NOMO-1 treated with DMSO at 0.1 percent for 48 hours (cell line): ENCODE measurements around the gene TAX1BP3.
"Not testable (repeated sequence)": the region's sequence is repeated elsewhere in the genome, so short reads cannot be mapped to it uniquely, and the experiment has no call there.

Source experiments
- DNase-seq: peaks from one replicate; lab custom pipeline; 2025; ENCODE audit not compliant: unreplicated experiment; lab: John Stamatoyannopoulos, UW

TAX1BP3 gene, protein sequence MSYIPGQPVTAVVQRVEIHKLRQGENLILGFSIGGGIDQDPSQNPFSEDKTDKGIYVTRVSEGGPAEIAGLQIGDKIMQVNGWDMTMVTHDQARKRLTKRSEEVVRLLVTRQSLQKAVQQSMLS

GRCh38 chr17:3668279-3669084 lies at the start of gene TAX1BP3, which contains the start of gene EMC6:
Gene TAX1BP3, minus strand, starts transcription at chr17:3668578. Its CDS starts 52 bp downstream, at chr17:3668526.
Gene EMC6, plus strand, starts transcription at chr17:3668812. Its CDS starts 335 bp downstream, at chr17:3669147.
- peak; percentile 96 for DNase-seq

DNA sequence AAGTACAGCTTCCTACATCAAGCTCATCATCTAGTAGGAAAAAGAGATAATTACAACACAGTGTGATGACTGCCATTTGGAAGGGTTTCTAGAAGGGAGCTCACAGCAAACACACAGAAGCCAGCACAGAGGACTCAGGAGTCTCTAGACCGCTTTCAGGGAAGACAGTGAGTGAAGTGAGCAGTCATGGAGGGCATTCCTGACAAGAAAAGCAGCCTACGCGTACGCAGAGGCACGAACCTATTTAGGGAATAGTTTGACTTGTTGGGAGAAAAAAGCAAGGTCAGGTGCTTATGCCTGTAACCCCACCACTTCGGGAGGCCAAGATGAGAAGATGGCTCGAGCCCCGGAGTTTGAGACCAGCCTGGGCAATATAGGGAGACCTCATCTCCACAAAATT lies 46.9 kb upstream of the TAX1BP3 start:
- DNase-seq = no peak

- no peak for DNase-seq
Measured at GRCh38 chr17:3712811-3713463, 44.6 kb upstream of the TAX1BP3 start.

GRCh38 chr17:3710951-3711383 lies 42.6 kb upstream of the TAX1BP3 start:
- DNase-seq = peak; percentile 95

DNA sequence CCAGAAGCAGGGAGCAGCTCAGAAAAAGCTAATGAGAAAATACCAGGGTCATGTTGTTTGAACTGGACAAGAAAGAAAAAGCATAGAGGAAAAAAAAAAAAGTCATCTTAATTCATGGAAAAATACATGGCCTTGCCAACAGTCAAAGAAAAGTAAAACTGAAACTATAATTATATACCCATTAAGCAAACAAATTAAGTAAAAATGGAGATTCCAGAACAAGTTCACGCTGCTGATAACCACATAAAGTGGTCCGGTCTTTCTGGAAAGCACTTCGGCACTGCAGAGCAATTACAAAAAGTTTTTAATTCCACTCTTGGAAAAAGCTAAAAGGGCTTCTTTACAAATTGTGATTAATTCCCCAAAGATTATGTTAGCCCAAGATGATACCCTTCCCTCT lies 40.0 kb upstream of the TAX1BP3 start:
- no peak for DNase-seq

DNA sequence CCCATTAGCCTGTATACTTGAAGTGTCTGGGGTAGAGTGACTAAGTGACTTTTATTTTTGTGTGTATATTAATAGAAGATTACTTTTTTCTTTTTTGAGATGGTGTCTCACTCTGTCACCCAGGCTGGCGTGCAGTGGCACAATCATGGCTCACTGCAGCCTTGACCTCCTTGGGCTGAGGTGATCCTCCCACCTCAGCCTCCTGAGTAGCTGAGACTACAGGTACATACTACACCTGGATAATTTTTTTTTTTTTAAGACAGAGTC lies 37.3 kb upstream of the TAX1BP3 start:
- DNase-seq = not testable (repeated sequence)

GRCh38 chr17:3704931-3705717 lies 36.7 kb upstream of the TAX1BP3 start:
- no peak for DNase-seq

- DNase-seq = not testable (repeated sequence)
Measured at GRCh38 chr17:3702041-3702539, 33.7 kb upstream of the TAX1BP3 start.

DNA sequence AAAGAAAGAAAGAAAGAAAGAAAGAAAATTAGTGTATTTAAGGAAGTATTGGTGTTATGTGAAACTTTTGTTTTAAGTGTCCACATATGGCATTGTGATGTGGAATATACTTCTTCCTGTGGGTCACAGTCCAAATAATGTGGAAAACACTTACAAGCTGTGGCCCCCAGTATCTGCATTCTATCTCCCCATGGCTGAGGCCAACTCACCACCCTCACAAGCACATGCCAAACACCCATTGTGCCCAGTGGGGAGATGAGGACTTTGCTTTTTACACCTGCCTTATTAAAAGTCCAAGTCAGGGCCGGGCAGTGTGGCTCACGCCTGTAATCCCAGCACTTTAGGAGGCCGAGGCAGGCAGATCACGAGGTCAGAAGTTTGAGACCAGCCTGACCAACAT lies 31.6 kb upstream of the TAX1BP3 start:
- no peak for DNase-seq

GRCh38 chr17:3698139-3698538 lies 29.8 kb upstream of the TAX1BP3 start:
- no peak for DNase-seq

DNA sequence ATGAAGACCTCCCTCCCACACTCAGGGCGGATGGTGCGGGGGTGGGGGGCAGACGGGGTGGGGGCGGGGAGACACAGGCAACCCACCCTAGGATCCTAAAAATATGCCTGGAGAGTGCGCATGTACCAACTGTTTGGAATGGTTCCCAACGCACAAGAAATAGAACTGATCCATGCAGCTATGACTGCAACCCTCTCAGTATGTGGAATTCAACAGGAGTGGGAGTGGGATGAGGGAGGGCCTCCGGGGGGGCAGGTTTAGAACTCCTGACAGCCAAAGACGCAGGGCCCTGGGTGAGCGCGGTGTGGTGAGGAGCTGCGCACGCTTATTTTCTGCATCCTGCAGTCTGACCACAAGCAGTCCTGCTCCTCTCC lies 28.7 kb upstream of the TAX1BP3 start:
- no peak for DNase-seq

DNA sequence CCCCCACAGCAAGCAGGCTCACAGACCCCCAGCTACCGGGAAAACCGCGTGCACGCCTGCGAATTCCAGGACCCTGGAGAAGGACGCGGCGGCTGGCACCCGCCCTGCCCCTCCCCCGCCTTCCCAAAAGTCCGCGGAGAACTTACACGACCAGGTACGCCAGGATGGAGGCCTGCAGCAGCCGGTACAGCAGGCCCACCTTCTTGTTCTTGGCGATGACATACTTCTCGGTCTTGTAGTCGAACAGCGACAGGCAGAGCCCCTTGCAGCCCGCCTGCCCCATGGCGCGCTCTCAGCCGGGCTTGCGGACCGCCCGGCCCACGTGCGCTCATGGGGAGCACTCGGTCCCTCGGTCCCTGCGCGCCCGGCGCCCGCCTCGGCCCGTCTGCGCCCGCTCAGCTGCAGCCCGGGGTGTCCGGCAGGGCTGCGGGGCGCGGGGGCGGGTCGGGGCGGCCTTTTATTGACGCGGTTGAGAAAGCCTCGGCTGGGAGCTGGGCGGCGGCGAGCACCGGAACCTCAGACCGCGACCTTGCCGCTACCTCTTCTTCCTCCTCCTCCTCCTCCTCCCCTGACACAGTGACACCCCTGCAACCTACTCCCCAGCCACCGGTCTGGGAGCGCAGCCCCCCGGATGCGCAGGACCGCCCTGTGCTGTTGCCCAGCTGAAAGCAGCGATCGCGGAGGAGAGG lies 27.5 kb upstream of the TAX1BP3 start, which contains the start of gene P2RX5:
TSS of gene P2RX5 (minus strand) at position 433 of the 689 bp plus-strand sequence. CDS start at position 283, 150 bp downstream.
- peak; percentile 13 for DNase-seq

- DNase-seq = no peak
Measured at GRCh38 chr17:3695129-3695722, 26.8 kb upstream of the TAX1BP3 start.

GRCh38 chr17:3693829-3694231 lies 25.5 kb upstream of the TAX1BP3 start:
- DNase-seq = no peak

DNA sequence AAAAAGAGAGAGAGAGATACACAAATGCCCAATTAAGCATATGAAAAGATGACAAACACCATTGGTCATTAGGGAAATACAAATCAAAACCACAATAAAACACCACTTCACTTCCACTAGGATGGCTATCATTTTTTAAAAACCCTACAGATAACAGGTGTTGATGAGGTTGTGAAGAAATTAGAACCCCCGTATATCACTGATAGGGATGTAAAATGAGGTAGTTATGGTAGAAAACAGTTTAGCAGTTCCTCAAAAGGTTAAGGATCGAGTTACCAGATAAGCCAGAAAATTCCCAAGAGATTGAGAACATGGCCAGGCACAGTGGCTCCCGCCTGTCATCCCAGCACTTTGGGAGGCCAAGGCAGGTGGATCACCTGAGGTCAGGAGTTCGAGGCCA lies 24.8 kb upstream of the TAX1BP3 start:
- no peak for DNase-seq

- no peak for DNase-seq
Measured at GRCh38 chr17:3692346-3692745, 24.0 kb upstream of the TAX1BP3 start.

DNA sequence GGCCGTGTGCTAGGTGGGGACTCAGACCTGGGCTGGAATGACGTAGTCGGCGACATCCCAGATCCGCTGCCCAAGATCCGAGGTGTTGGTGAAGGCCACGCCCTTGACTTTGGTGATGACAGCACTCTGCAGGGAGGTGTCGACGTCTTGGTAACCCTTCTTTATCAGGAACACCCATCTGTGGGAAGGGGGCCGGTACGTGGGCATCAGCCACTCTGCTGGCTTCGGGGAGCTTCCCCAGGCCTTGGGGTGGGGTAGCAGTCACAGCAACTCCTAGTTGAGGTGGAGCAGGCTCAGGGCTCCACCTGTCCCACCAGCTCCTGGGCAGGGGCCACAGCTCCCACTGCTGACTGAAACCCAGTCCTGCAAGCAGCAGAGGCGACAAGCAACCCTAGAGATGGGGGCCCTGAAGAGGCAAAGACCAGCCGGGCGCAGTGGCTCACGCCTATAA lies 23.3 kb upstream of the TAX1BP3 start:
- DNase-seq = no peak

DNA sequence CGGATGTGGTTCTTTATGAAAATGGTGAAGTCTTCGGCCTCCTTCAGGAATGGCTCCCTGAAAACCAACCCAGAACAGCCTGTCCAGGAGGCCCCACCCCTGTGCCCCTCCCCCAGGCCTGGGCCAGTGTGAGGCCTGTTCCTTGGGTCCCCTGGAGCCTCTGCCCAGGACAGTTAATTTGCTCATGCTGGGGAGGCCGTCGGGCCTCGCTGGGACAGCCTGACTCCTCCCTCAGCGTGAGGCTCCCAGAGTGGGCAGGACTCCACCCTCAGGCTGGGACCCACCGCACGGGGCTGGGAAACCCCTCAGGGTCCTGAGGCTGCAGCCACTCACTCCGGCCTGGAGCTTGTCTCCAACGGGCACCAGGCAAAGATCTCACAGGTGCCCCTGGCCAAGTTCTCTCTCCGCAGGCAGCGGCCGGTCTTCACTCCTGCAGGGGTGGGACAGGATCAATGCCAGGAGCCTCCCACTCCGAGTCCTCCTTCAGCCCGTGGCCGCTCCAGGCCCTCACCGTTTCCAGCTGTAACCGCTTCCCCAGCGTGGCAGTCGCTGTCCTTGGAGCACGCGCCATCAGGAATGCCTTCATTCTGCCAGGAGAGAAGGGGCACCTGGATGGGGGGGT lies 21.8 kb upstream of the TAX1BP3 start:
- no peak for DNase-seq

DNA sequence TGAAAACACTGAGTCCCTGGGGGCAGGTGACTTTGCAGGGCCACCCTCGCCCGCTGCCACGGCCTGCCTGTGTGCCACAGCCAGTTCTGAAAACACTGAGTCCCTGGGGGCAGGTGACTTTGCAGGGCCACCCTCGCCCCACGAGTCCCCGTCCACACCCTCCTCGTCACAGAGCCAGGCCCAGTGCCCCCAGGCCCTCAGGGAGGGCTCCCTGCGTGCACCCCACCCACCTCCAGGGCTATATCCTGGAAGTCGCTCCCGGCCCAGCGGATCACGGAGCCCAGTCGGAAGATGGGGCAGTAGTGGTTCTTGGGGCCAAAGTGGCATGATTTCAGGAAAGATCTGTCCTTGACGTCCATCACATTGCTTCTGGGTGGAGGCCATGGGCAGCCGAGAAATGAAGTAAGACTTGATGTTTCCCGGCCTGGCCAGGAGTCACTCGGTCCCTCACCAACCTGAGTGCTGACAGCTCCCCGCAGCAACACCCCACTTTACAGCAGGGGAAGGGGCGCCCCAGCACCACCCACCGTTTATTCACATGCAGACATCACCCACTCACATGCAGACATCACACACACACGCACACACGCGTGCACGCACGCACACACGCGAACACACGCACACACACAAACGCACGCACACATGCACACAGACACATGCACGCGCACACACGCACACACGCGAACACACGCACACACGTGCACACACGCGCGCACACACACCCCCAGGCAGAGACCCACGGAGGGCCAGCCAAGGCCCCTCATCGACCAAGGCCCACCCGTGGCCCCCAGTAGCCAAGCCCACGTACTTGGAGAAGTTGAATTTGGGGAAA lies 21.1 kb upstream of the TAX1BP3 start:
- DNase-seq = no peak
